Stimulated activated CD4-positive, alpha-beta T cell treated with anti-CD3 and anti-CD28 coated beads, Interleukin-15, amount 100 ng/mL, for 48 hours (primary cell): ENCODE measurements around the gene PTPRE.
A peak's percentile ranks its signal among the peaks of the same experiment; 100 is the strongest.

Source experiments
- DNase-seq, 2 donors: peaks; one replicate each; pipeline ENCODE4 v3.0.0-alpha.2; 2020; ENCODE audit warnings: low read depth in 2 of 2

PTPRE gene

GRCh38 chr10:128046156-128046952 lies 139.5 kb downstream of the PTPRE start:
- DNase-seq, result no peak

- no peak for DNase-seq
Measured at GRCh38 chr10:128046953-128047290, 140.0 kb downstream of the PTPRE start.

- peak; percentile 81 to 82 for DNase-seq
Measured at GRCh38 chr10:128047351-128047750, 140.4 kb downstream of the PTPRE start.

DNA sequence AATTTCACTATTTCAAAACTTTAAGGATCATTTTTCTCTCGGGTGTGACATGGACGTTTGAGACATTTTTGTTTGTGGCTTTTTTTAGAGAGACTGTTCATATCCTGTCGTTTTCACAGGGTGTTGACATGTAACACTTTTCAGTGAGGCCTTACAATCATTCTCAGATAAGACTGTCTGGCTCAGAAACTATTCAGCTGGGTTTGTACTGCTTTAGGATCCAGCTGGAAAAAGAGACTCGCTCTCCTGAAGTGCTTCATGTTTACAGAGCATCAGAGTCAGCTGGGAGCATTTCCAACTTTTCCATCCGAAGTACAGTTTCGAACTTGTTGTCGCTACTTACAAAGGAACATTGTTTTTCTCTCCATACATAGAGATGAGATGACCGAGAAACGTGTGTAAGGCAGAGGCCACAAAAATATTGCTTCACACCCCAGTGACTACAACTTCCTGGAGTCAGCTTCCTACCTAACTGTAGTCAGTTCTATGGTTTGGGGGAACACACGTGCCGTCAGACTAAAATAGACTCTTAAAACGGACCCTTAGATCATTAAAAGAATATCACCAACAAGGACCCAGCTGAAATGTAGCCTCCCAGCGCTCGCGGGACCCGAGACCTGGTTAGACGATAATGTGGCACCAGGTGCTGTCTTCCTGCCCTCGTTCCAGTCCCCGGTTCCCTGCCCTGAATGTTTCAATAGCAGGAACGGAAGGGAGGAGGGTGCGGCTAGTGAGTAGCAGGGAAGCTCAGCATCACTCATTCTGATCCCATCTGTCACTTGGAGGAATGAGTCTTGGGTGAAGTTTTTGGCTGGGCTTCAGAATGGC lies 141.3 kb downstream of the PTPRE start:
- DNase-seq, result no peak

- DNase-seq, result no peak
Measured at GRCh38 chr10:128048819-128049210, 141.9 kb downstream of the PTPRE start.

- DNase-seq, result no peak
Measured at GRCh38 chr10:128049226-128050120, 142.6 kb downstream of the PTPRE start.

DNA sequence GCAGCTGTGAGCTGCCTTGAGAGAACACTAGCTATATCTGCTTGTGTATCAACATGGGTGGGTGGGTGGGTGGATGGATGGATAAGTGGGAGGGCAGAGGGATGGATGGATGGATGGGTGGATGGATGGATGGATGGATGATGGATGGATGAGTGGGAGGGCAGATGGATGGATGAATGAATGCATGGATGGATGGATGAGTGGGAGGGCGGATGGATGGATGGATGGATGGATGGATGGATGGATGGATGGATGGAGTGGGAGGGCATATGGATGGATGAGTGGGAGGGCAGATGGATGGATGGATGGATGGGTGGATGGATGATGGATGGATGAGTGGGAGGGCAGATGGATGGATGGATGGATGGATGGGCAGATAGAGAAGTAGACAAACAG lies 143.2 kb downstream of the PTPRE start:
- DNase-seq, result no peak

DNA sequence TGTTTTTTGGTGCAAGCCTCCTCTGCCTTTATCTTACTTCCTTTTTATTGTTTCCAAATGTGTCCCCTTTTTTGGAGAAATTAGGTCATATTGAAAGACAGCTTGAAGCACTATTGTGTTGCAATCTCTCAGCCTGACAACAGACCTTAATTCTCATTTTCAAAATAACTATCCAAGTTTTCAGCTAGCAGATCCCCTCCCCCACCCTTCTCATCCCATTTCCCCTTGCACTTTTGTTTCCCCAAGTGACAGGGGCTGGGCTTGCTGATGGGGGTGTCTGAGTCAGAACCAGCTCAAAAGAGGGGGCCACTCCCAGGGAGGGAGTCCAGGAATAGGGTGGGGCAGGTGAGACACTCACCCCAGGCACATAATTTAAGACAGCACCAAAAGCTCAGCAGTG lies 144.0 kb downstream of the PTPRE start:
- no peak for DNase-seq

- DNase-seq, result no peak
Measured at GRCh38 chr10:128051548-128051947, 144.6 kb downstream of the PTPRE start.

- no peak for DNase-seq
Measured at GRCh38 chr10:128052696-128053095, 145.8 kb downstream of the PTPRE start.

- DNase-seq, result no peak
Measured at GRCh38 chr10:128053356-128053755, 146.5 kb downstream of the PTPRE start.

- DNase-seq, result no peak
Measured at GRCh38 chr10:128054163-128054970, 147.5 kb downstream of the PTPRE start.

- no peak for DNase-seq
Measured at GRCh38 chr10:128055061-128055868, 148.4 kb downstream of the PTPRE start.

DNA sequence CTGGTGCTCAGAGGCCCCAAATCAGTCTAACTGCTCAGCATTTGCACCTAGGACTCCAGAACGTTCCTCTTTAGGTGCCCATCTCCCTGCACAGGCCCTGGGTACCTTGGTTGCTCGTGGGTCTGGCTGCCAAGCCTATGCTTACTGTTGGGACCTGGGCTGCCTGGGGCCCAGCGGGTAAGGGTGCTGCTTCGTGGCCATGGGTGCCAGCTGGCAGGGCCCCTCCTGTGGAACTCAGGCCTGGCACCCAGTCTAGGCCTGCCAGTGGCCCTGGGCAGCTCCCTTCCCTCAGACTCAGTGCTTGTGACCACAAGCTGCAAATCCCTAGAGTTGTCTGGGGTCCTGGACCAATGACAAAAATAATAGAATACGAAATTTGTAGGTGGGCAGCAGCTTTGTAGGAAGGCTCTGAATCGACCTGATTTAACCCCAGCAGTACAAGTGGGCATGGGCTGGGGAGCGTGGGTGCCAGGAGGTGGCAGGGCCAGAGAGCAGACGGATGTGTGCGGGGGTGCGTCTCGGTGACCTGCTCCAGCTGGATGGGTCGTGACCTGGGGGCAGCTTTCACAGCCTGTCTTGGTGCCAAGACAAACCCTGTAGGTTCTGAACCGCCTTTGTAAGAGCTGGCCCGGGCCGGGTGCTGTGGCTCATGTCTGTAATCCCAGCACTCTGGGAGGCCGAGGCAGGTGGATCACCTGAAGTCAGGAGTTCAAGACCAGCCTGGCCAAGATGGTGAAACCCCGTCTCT lies 149.6 kb downstream of the PTPRE start:
- no peak for DNase-seq

DNA sequence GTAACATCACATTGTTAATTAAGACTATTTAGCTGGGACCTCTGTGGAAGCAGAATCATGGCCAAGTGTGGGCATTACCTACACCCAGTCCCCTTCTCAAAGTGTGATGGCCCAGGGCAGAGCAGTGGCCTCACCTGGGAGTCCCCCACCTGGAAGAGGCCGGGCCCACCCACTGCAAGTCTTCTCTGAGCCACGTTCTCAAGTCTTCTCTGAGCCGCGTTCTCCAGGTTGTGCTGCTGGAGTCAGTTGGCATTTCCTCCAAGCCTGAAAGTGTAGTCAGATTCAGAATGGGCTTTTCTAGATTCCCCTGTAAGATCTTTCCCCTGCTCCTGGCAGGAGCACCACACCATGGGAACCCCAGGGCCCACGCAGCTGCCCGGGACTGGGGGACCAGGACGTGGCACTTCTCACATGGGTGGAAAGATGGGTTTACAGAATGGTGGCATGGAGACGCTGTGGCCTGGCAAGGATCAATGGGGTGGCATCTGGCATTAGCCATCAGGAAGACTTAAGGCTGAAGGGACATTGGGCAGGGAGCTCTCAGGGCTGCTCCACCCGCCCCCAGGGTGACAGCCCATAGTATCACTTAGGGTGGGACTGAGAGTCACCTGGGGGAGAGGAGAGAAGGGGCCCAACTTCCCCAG lies 151.3 kb downstream of the PTPRE start:
- no peak for DNase-seq

DNA sequence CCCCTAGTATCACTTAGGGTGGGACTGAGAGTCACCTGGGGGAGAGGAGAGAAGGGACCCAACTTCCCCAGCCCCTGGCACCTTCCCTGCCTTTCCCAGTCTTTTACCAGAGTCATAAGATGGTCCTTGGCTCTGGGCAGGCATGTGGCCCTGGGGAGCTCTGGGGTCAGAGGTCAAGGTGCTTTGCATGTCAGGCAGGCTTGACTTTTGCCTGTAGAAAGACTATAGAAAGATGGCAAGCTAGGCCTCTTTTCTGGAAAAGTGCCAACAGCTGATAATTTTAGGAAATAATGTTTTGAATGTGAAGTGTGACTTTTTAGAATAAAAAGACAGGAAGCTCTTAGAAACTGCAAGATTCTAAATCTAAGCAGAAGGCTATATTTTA lies 151.8 kb downstream of the PTPRE start:
- no peak for DNase-seq

- DNase-seq, result no peak
Measured at GRCh38 chr10:128059266-128059981, 152.5 kb downstream of the PTPRE start.

- DNase-seq, result no peak
Measured at GRCh38 chr10:128059982-128060293, 153.0 kb downstream of the PTPRE start.
